ENCODE results near the gene ABO. TPM values are rescaled to one million over a fixed set of nuclear protein-coding genes. Genes with fewer than 3 reads are reported as not detected.

Gene ABO
- total RNA-seq, 4 donors from 2014 or later, result 2.6 to 17.9 (median 7.9) TPM

- WGBS, result 66% methylated on average over 8 of the region's 8 CpGs
- TF ChIP-seq POLR2AphosphoS5 (IDR thresholded peaks at IDR 0.05), result no peak
- TF ChIP-seq, protein P1, sequence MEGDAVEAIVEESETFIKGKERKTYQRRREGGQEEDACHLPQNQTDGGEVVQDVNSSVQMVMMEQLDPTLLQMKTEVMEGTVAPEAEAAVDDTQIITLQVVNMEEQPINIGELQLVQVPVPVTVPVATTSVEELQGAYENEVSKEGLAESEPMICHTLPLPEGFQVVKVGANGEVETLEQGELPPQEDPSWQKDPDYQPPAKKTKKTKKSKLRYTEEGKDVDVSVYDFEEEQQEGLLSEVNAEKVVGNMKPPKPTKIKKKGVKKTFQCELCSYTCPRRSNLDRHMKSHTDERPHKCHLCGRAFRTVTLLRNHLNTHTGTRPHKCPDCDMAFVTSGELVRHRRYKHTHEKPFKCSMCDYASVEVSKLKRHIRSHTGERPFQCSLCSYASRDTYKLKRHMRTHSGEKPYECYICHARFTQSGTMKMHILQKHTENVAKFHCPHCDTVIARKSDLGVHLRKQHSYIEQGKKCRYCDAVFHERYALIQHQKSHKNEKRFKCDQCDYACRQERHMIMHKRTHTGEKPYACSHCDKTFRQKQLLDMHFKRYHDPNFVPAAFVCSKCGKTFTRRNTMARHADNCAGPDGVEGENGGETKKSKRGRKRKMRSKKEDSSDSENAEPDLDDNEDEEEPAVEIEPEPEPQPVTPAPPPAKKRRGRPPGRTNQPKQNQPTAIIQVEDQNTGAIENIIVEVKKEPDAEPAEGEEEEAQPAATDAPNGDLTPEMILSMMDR (IDR thresholded peaks at IDR 0.05), result no peak
- no peak for TF ChIP-seq POLR2A (IDR thresholded peaks at IDR 0.05)
- TF ChIP-seq EP300 (IDR thresholded peaks at IDR 0.05), result no peak
- Histone ChIP-seq H3K4me1 (peaks cover 15% of the 10 kb centered on the region), H3K4me3 (no peak overlapping the region), H3K27me3 (peaks cover 12% of the 10 kb centered on the region), H3K27ac (no peak overlapping the region), H3K36me3 (no peaks in the 10 kb centered on the region), H3K9me3 (no peaks in the 10 kb centered on the region)
- no peak for DNase-seq (ENCODE audit: low spot score in 2 of 2)
Measured at GRCh38 chr9:133242991-133243390, 32.0 kb downstream of the ABO start.

DNA sequence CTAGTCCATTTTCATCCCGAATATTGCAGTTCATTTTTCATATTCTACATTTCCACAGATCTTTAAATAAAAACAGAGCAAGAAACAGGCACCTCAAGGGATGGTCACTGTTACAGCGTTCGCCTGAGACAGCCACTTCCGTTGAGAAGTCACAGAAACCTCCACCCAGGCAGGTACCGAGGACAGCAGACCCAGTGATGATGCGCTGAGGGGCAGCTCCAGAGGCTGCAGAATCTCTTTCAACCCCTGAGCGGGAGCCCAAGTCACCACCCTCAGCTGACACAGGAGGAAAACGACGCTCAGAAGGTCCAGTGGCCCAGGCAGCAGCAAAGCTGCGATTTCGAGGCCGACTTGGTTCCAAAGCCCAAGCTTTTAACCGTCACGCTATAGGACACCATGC, 32.8 kb downstream of the ABO start:
- no peak for TF ChIP-seq POLR2AphosphoS5 (IDR thresholded peaks at IDR 0.05)
- no peak for TF ChIP-seq EP300 (IDR thresholded peaks at IDR 0.05)
- TF ChIP-seq, protein P1 (IDR thresholded peaks at IDR 0.05), result no peak
- no peak for TF ChIP-seq POLR2A (IDR thresholded peaks at IDR 0.05)
- Histone ChIP-seq H3K9me3 (no peaks in the 10 kb centered on the region), H3K4me1 (peaks cover 23% of the 10 kb centered on the region), H3K27me3 (peaks cover 12% of the 10 kb centered on the region), H3K4me3 (no peak overlapping the region), H3K36me3 (no peaks in the 10 kb centered on the region), H3K27ac (no peak overlapping the region)
- WGBS, result 86% methylated on average over 14 of the region's 14 CpGs
- DNase-seq (ENCODE audit: low spot score in 2 of 2), result no peak

DNA sequence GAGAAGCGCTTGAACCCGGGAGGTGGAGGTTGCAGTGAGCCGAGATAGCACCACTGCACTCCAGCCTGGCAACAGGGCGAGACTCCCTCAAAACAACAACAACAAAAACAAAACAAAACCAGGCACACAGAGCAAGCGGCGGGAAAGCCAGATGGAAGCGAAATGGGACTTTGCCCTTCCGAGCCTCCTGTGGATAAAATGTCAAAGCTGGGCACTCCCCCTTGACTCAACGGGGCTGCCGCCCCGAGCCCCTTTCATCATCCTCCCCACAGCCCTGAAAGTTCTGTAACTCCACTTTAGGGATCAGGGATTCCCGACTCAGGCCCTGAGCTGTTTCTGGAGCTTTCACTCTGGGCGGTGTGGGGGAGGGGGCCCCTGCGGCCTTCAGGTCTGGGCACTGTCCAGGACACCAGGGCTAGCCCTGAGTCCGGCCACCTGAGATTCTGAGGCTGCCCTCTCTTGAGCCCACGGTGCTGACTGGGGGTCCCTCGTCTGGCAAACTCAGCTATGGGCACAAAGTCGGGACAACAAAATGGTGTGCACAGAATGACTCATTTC, 35.4 kb downstream of the ABO start:
- Histone ChIP-seq H3K9me3 (no peaks in the 10 kb centered on the region), H3K4me1 (peaks cover 28% of the 10 kb centered on the region), H3K27ac (peak overlapping the region; percentile 81), H3K4me3 (peak overlapping the region; percentile 35), H3K27me3 (peaks cover 1% of the 10 kb centered on the region), H3K36me3 (no peaks in the 10 kb centered on the region)
- DNase-seq (ENCODE audit: low spot score in 2 of 2), result no peak
- WGBS, result 87% methylated on average over 18 of the region's 18 CpGs
- TF ChIP-seq EP300 (IDR thresholded peaks at IDR 0.05), result no peak

DNA sequence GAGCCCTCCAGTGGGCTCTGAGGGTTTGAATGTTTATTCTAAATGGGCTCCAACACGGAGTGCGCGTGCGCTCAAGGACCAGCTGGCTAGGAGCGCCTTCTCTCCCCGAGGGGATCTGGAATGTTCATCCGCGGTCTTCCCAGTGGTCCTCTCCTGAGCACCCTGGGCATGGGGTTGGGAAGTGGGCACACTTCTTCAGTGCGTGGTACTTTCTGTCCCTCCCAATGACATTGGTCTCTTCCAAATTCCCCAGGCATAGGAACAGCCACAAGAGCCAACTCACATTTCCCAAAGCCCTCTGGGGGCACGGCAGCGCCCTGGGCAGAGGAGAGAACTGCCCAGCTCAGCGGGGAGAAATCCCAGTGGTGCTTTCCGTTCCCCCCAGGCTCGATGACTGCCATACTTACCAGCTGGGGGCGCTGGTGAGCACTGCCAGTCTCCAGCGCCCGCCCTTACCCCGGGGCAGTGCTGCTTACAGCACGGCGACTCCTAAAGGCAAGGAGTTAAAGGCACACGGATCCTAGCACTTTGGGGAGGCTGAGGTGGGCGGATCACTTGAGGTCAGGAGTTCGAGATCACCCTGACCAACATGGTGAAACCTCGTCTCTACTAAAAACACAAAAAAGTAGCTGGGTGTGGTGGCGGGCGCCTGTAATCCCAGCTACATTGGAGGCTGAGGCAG, 36.0 kb downstream of the ABO start:
- WGBS, result 17% methylated on average over 21 of the region's 26 CpGs
- DNase-seq (ENCODE audit: low spot score in 2 of 2), result no peak
- H3K27ac ChIP-seq, result peak overlapping the region; percentile 81

DNA sequence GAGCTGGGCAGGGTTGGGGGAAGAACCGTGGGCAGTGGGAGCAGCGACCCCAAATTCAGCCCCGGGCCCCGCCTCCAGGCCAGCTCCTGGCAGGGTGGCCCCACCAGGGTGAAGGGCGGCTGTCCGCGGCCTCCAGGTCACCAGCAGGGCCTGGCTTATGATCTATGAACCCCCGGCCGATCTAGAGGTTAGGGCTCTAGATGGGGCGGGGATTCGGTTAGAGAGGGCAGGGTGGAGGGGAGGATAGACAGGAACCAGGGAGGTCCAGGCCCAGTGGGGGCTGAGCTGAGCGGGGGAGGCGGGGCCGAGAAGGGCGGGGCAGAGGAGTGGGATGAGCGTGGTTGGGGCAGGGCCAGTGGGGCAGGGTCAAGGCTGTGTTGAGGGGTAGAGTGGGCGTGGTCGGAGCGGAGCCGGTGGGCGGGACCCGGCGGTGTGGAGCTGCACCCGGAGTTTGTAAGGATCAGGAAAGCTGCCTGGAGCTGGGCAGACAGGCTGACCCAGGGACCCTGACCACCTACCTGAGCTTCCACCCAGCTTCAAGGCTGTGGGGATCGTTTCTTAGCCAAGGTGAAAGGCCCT, 36.6 kb downstream of the ABO start:
- DNase-seq (ENCODE audit: low spot score in 2 of 2), result peak in 1 of 2 donors; percentile 91
- Histone ChIP-seq H3K9me3 (no peaks in the 10 kb centered on the region), H3K27ac (peak overlapping the region; percentile 81), H3K4me1 (peaks cover 28% of the 10 kb centered on the region), H3K4me3 (peak overlapping the region; percentile 35), H3K27me3 (no peaks in the 10 kb centered on the region), H3K36me3 (no peaks in the 10 kb centered on the region)
- WGBS, result 21% methylated on average over 25 of the region's 25 CpGs
- TF ChIP-seq EP300 (IDR thresholded peaks at IDR 0.05) (no peak), POLR2AphosphoS5 (IDR thresholded peaks at IDR 0.05) (no peak), POLR2A (IDR thresholded peaks at IDR 0.05) (no peak)
- TF ChIP-seq, protein P1 (IDR thresholded peaks at IDR 0.05), result no peak

More for the DNA sequence above, 36.0 kb downstream of the ABO start:
- H3K9me3 ChIP-seq, result no peaks in the 10 kb centered on the region
- peak overlapping the region; percentile 35 for H3K4me3 ChIP-seq
- no peaks in the 10 kb centered on the region for H3K36me3 ChIP-seq
- TF ChIP-seq POLR2AphosphoS5 (IDR thresholded peaks at IDR 0.05), result no peak
- TF ChIP-seq EP300 (IDR thresholded peaks at IDR 0.05), result no peak
- TF ChIP-seq, protein P1 (IDR thresholded peaks at IDR 0.05), result peak; percentile 41 to 85
- TF ChIP-seq POLR2A (IDR thresholded peaks at IDR 0.05), result no peak
- H3K27me3 ChIP-seq, result no peaks in the 10 kb centered on the region
- peaks cover 28% of the 10 kb centered on the region for H3K4me1 ChIP-seq

Measured in suprapubic skin (tissue), 4 donors.